Kidney epithelial cell (primary cell): ENCODE measurements around the gene PTBP3. TPM values are rescaled to one million over a fixed set of nuclear protein-coding genes. Genes with fewer than 3 reads are reported as not detected.
"Not testable (repeated sequence)": the region's sequence is repeated elsewhere in the genome, so short reads cannot be mapped to it uniquely, and the experiment has no call there.

Source experiments
- DNase-seq: peaks from one replicate; pipeline ENCODE4 v3.0.0-alpha.2; 2010; ENCODE audit warnings: low read depth
- H3K27me3 ChIP-seq: 2 replicates; pipeline ENCODE4 v1.6.0; 2011; ENCODE audit warnings: low read length; ENCODE audit not compliant: control insufficient read depth, insufficient read depth
- H3K36me3 ChIP-seq: 2 replicates; pipeline ENCODE4 v1.5.1; 2011; ENCODE audit warnings: low read length; ENCODE audit not compliant: control insufficient read depth, insufficient read depth
- H3K4me3 ChIP-seq: 2 replicates; pipeline ENCODE4 v1.5.1; 2011; ENCODE audit warnings: low read depth, mild to moderate bottlenecking, control low read depth, low read length
- CTCF ChIP-seq: IDR thresholded peaks from 2 replicates; pipeline ENCODE4 v1.5.1; 2011; ENCODE audit warnings: mild to moderate bottlenecking, moderate library complexity, low read length, control low read depth, inconsistent platforms; ENCODE audit not compliant: insufficient read depth, poor library complexity, severe bottlenecking
- total RNA-seq: library from RNA; depleted of rRNA; stranded (reverse); fragments of >200 nt; gene quantifications from 2 replicates; pipeline ENCODE4 v1.2.3, GENCODE V29; 2015

PTBP3 gene
- total RNA-seq, 1 donor from 2014 or later = 79.8 TPM

- DNase-seq = peak; percentile 91
- Histone ChIP-seq H3K4me3 (peak overlapping the region; percentile 93), H3K36me3 (no peaks in the 10 kb centered on the region), H3K27me3 (no peaks in the 10 kb centered on the region)
- no peak for TF ChIP-seq CTCF
Observed at GRCh38 chr9:112379177-112380101, 46.0 kb upstream of the PTBP3 start.

GRCh38 chr9:112378328-112379176 is 45.1 kb upstream of the PTBP3 start:
- no peak for TF ChIP-seq CTCF
- DNase-seq = no peak
- Histone ChIP-seq H3K36me3 (no peaks in the 10 kb centered on the region), H3K27me3 (no peaks in the 10 kb centered on the region), H3K4me3 (peak overlapping the region; percentile 72)

GRCh38 chr9:112377684-112378327 is 44.4 kb upstream of the PTBP3 start:
- no peaks in the 10 kb centered on the region for H3K36me3 ChIP-seq
- no peak for DNase-seq
- no peak for TF ChIP-seq CTCF
- peak overlapping the region; percentile 72 for H3K4me3 ChIP-seq
- no peaks in the 10 kb centered on the region for H3K27me3 ChIP-seq

GRCh38 chr9:112377087-112377486 is 43.7 kb upstream of the PTBP3 start:
- TF ChIP-seq CTCF = no peak
- Histone ChIP-seq H3K4me3 (no peak overlapping the region), H3K27me3 (no peaks in the 10 kb centered on the region), H3K36me3 (no peaks in the 10 kb centered on the region)
- no peak for DNase-seq

GRCh38 chr9:112375361-112375760 is 41.9 kb upstream of the PTBP3 start:
- H3K4me3 ChIP-seq = no peak overlapping the region
- H3K27me3 ChIP-seq = no peaks in the 10 kb centered on the region
- DNase-seq = no peak
- TF ChIP-seq CTCF = no peak
- H3K36me3 ChIP-seq = no peaks in the 10 kb centered on the region

GRCh38 chr9:112374232-112374631 is 40.8 kb upstream of the PTBP3 start:
- H3K27me3 ChIP-seq, DNase-seq, H3K4me3 ChIP-seq, H3K36me3 ChIP-seq: not testable (repeated sequence)

- not testable (repeated sequence) for H3K27me3 ChIP-seq, DNase-seq, H3K4me3 ChIP-seq, H3K36me3 ChIP-seq
Observed at GRCh38 chr9:112373666-112374065, 40.2 kb upstream of the PTBP3 start.
